Stimulated activated CD4-positive, alpha-beta T cell treated with anti-CD3 and anti-CD28 coated beads, Interleukin-1b, Interleukin-23, amount 100 ng/mL, for 1 hour (primary cell): ENCODE results near the gene LGALS12.

Experiments used
- DNase-seq, 2 donors: peaks; one replicate each; pipeline ENCODE4 v3.0.0-alpha.2; 2020; ENCODE audit warnings: low read depth in 2 of 2

The LGALS12 gene

GRCh38 chr11:63560506-63561180 is 54.8 kb downstream of the LGALS12 start:
- no peak for DNase-seq

DNA sequence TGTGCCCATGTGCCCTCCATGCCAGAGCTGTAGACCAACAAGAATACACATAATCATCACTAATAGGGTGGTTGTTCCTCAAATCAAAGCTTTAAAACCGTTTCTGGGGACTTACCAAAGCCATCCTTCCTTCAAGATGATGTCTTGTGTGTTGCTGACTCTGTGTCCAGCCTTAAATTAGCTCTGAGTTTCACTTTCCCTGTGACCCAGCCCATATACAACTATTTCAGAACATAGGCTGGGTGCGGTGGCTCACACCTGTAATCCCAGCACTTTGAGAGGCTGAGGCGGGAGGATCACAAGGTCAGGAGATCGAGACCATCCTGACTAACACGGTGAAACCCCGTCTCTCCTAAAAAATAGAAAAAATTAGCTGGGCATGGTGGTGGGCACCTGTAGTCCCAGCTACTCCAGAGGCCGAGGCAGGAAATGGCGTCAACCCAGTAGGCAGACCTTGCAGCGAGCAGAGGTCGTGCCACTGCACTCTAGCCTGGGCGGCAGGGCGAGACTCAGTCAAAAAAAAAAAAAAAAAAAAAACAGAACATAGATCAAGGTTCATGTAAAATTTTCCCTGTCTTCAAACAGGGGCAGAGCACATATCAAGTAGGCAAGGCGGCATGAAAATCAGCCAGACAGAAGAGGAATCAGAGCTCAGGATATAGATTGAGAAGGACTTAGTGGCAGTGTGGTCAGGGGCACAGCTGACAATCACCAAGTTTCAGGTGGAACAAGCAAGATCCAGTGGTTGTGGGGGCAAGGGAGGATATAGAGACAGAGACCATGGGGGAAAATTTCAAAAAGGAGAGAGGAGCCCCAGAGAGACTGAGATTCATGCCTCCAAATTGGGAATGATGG is 57.5 kb downstream of the LGALS12 start, which contains the start of gene PLAAT2:
PLAAT2 (minus strand) TSS at position 179 of the 855 bp plus-strand sequence; CDS start at position 124, 55 bp downstream.
- no peak for DNase-seq

GRCh38 chr11:63564056-63564774 is 58.3 kb downstream of the LGALS12 start:
- DNase-seq: no peak

- DNase-seq: no peak
Observed at GRCh38 chr11:63564784-63565350, 59.0 kb downstream of the LGALS12 start.
